Fibroblast of the aortic adventitia (primary cell): ENCODE data around the gene TBX18. TPM values are rescaled to one million over a fixed set of nuclear protein-coding genes. Genes with fewer than 3 reads are reported as not detected.

Source experiments
- DNase-seq: peaks from one replicate; pipeline ENCODE4 v3.0.0-alpha.2; 2010; ENCODE audit warnings: low read depth
- H3K4me3 ChIP-seq: 2 replicates; pipeline ENCODE4 v1.5.1; 2011; ENCODE audit warnings: low read depth, mild to moderate bottlenecking, control low read depth, low read length, moderate library complexity
- CTCF ChIP-seq: IDR thresholded peaks from 2 replicates; pipeline ENCODE4 v1.5.1; 2011; ENCODE audit warnings: mild to moderate bottlenecking, low read length, control low read depth, inconsistent platforms; ENCODE audit not compliant: insufficient read depth
- total RNA-seq: library from RNA; depleted of rRNA; stranded (reverse); fragments of >200 nt; gene quantifications from 2 replicates; pipeline ENCODE4 v1.2.3, GENCODE V29; 2012; ENCODE audit warnings: low replicate concordance

Gene TBX18
- total RNA-seq, 1 donor, result 27.1 TPM

- DNase-seq, result no peak
- H3K4me3 ChIP-seq, result no peak overlapping the region
- TF ChIP-seq CTCF, result no peak
Observed at GRCh38 chr6:84718038-84718955, 46.1 kb downstream of the TBX18 start.

GRCh38 chr6:84709121-84709520 lies 55.3 kb downstream of the TBX18 start:
- no peak for DNase-seq
- no peak for TF ChIP-seq CTCF
- no peak overlapping the region for H3K4me3 ChIP-seq

DNA sequence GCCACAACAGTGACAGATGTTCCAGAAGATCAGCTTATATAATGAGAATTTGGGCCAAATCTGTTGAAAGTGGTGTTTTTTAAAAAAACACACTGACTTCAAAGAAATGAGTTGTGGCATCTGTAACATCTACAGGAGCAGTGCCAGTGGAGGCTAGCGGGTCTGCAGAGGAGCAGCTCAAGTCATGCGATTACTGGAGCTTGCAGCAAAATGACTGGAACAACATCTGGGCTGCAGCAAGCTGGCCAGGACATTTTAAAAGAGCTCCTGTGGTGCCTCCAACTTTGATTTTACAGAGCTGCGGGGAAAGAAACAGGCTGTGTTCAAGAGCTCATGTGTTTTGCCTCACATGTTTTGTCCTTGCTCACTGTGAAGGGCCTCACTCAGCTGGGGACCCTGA lies 57.2 kb downstream of the TBX18 start:
- TF ChIP-seq CTCF, result no peak
- peak; percentile 22 for DNase-seq
- H3K4me3 ChIP-seq, result no peak overlapping the region

GRCh38 chr6:84696166-84696565 lies 68.2 kb downstream of the TBX18 start:
- TF ChIP-seq CTCF, result no peak
- H3K4me3 ChIP-seq, result no peak overlapping the region
- peak; percentile 47 for DNase-seq

DNA sequence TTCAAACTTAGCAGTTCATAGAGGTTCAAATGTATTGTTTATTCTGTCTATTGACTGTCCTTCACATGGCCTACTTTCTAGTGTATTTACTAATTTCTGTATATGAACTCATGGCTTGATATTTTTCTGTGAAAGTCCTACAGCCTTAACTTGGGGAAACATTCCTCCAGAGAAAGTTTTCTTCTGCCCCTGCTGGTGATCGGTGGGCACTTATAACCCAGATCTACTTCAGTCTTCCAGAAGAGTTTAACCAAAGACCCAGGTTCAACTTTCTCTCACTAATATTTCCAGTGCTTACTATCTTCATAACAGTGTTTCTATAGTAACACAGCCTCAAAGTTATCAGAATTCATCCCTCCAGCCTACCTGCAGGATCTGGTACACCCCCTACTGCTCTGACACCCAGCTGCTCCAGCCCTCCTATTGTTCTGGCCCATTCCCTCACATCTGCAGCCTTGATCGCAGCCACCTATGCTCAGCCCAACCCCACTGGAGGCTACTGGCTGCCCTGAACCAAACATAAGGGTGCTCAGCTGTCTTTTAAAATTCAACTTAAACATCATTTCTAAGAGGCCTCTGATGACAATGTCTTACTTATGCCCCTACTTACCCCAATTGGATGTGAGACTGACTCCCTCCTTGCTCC lies 72.3 kb downstream of the TBX18 start:
- H3K4me3 ChIP-seq, result no peak overlapping the region

GRCh38 chr6:84688141-84688873 lies 76.1 kb downstream of the TBX18 start:
- no peak overlapping the region for H3K4me3 ChIP-seq
- peak; percentile 74 for DNase-seq
- TF ChIP-seq CTCF, result no peak

More for the DNA sequence above, 72.3 kb downstream of the TBX18 start:
- no peak for TF ChIP-seq CTCF
- no peak for DNase-seq
